ENCODE data around the gene SNX27.

GRCh38 chr1:151565502-151566189 lies 46.2 kb upstream of the SNX27 start:
- no peak for TF ChIP-seq FOXM1 (IDR thresholded peaks at IDR 0.05; ENCODE audit: borderline replicate concordance)
- TF ChIP-seq FOXA1 (IDR thresholded peaks at IDR 0.05): no peak
- no peak for TF ChIP-seq BHLHE40 (IDR thresholded peaks at IDR 0.05; ENCODE audit: borderline replicate concordance)
